Neural crest cell (in vitro differentiated cells): ENCODE results near the gene PDGFC. TPM values are rescaled to one million over a fixed set of nuclear protein-coding genes. Genes with fewer than 3 reads are reported as not detected.

Experiments used
- DNase-seq: peaks from one replicate; pipeline ENCODE4 v3.0.0; 2021; ENCODE audit warnings: low read depth, mixed read lengths, low spot score
- H3K27ac Mint-ChIP-seq: one replicate; pipeline ENCODE4 v1.8.0; 2021; ENCODE audit warnings: mild to moderate bottlenecking, mixed read lengths; ENCODE audit not compliant: unreplicated experiment
- H3K27me3 Mint-ChIP-seq: 2 replicates; pipeline ENCODE4 v1.8.0; 2021; ENCODE audit warnings: low read depth, mild to moderate bottlenecking, mixed read lengths
- H3K36me3 Mint-ChIP-seq: 2 replicates; pipeline ENCODE4 v1.8.0; 2021; ENCODE audit warnings: low read depth, mild to moderate bottlenecking, mixed read lengths
- H3K4me1 Mint-ChIP-seq: 2 replicates; pipeline ENCODE4 v1.8.0; 2021; ENCODE audit warnings: mixed read lengths
- H3K4me3 Mint-ChIP-seq: one replicate; pipeline ENCODE4 v1.8.0; 2021; ENCODE audit warnings: mild to moderate bottlenecking, mixed read lengths
- H3K9me3 Mint-ChIP-seq: 2 replicates; pipeline ENCODE4 v1.8.0; 2021; ENCODE audit warnings: mixed read lengths
- CTCF ChIP-seq: fragments of 200-600 bp; sonication (generic); conservative IDR thresholded peaks from 2 replicates; pipeline ENCODE4 v1.5.0; 2021; ENCODE audit warnings: antibody characterized with exemption, mild to moderate bottlenecking
- total RNA-seq: library from RNA; stranded (reverse); gene quantifications from 2 replicates; pipeline ENCODE4 v1.2.1, GENCODE V29; 2021

Gene PDGFC
- total RNA-seq, 1 donor from 2014 or later, result 19.1 TPM

- Mint-ChIP-seq H3K9me3 (no peaks in the 10 kb centered on the region), H3K27ac (no peak overlapping the region), H3K27me3 (no peaks in the 10 kb centered on the region), H3K4me1 (peaks cover 27% of the 10 kb centered on the region), H3K4me3 (no peak overlapping the region), H3K36me3 (no peaks in the 10 kb centered on the region)
- TF ChIP-seq CTCF, result no peak
- DNase-seq, result no peak
Measured at GRCh38 chr4:156950948-156951347, 20.7 kb downstream of the PDGFC start.

GRCh38 chr4:156950090-156950489 is 21.5 kb downstream of the PDGFC start:
- Mint-ChIP-seq H3K4me3 (no peak overlapping the region), H3K27ac (no peak overlapping the region), H3K4me1 (peaks cover 33% of the 10 kb centered on the region)

GRCh38 chr4:156949373-156949814 is 22.2 kb downstream of the PDGFC start:
- peak overlapping the region; percentile 30 for H3K27ac Mint-ChIP-seq
- no peak overlapping the region for H3K4me3 Mint-ChIP-seq
- no peaks in the 10 kb centered on the region for H3K27me3 Mint-ChIP-seq
- no peaks in the 10 kb centered on the region for H3K36me3 Mint-ChIP-seq
- no peak for DNase-seq
- peaks cover 39% of the 10 kb centered on the region for H3K4me1 Mint-ChIP-seq
- H3K9me3 Mint-ChIP-seq, result no peaks in the 10 kb centered on the region
- no peak for TF ChIP-seq CTCF

More at GRCh38 chr4:156950090-156950489, 21.5 kb downstream of the PDGFC start:
- DNase-seq, result no peak
- no peak for TF ChIP-seq CTCF
- H3K27me3 Mint-ChIP-seq, result no peaks in the 10 kb centered on the region
- H3K36me3 Mint-ChIP-seq, result no peaks in the 10 kb centered on the region
- H3K9me3 Mint-ChIP-seq, result no peaks in the 10 kb centered on the region

GRCh38 chr4:156948738-156949137 is 22.9 kb downstream of the PDGFC start:
- Mint-ChIP-seq H3K9me3 (no peaks in the 10 kb centered on the region), H3K27ac (no peak overlapping the region), H3K27me3 (no peaks in the 10 kb centered on the region), H3K4me1 (peaks cover 38% of the 10 kb centered on the region), H3K36me3 (no peaks in the 10 kb centered on the region), H3K4me3 (no peak overlapping the region)
- TF ChIP-seq CTCF, result no peak
- DNase-seq, result no peak

- Mint-ChIP-seq H3K27ac (no peak overlapping the region), H3K4me1 (peaks cover 41% of the 10 kb centered on the region)
- no peak for DNase-seq
Measured at GRCh38 chr4:156948133-156948532, 23.5 kb downstream of the PDGFC start.

More at GRCh38 chr4:156948133-156948532, 23.5 kb downstream of the PDGFC start:
- Mint-ChIP-seq H3K9me3 (no peaks in the 10 kb centered on the region), H3K27me3 (no peaks in the 10 kb centered on the region), H3K4me3 (no peak overlapping the region), H3K36me3 (no peaks in the 10 kb centered on the region)
- TF ChIP-seq CTCF, result no peak
